Effector memory CD4-positive, alpha-beta T cell (primary cell): ENCODE results near the gene FLNA.
"Not testable (repeated sequence)": the region's sequence is repeated elsewhere in the genome, so short reads cannot be mapped to it uniquely, and the experiment has no call there.

Experiments used
- DNase-seq, 3 donors: peaks; one replicate each; pipeline ENCODE4 v3.0.0-alpha.2; 2020
- H3K27ac ChIP-seq: 2 replicates; pipeline ENCODE4 v1.7.0; 2013; ENCODE audit warnings: mild to moderate bottlenecking, low read length, moderate library complexity; ENCODE audit not compliant: insufficient read depth, poor library complexity, severe bottlenecking
- H3K27me3 ChIP-seq: replicated peaks from 2 replicates; pipeline ENCODE4 v1.7.0; 2013; ENCODE audit warnings: mild to moderate bottlenecking, low read length; ENCODE audit not compliant: insufficient read depth, control insufficient read depth, poor library complexity, severe bottlenecking
- H3K36me3 ChIP-seq: 2 replicates; pipeline ENCODE4 v1.7.0; 2013; ENCODE audit warnings: mild to moderate bottlenecking, low read length, moderate library complexity; ENCODE audit not compliant: control insufficient read depth, insufficient read depth
- H3K4me1 ChIP-seq: 2 replicates; pipeline ENCODE4 v1.7.0; 2013; ENCODE audit warnings: low read length, mild to moderate bottlenecking; ENCODE audit not compliant: control insufficient read depth, insufficient read depth, poor library complexity, severe bottlenecking
- H3K4me3 ChIP-seq: 2 replicates; pipeline ENCODE4 v1.7.0; 2013; ENCODE audit warnings: low read length, low read depth, mild to moderate bottlenecking; ENCODE audit not compliant: insufficient read depth, poor library complexity, severe bottlenecking
- H3K9me3 ChIP-seq: 2 replicates; pipeline ENCODE4 v1.7.0; 2013; ENCODE audit warnings: mild to moderate bottlenecking, low read length, moderate library complexity; ENCODE audit not compliant: control insufficient read depth

FLNA gene

GRCh38 chrX:154408659-154409221 is 34.3 kb upstream of the FLNA start:
- peaks cover 9% of the 10 kb centered on the region for H3K4me1 ChIP-seq
- H3K36me3 ChIP-seq: no peaks in the 10 kb centered on the region
- no peak for DNase-seq
- H3K9me3 ChIP-seq: no peaks in the 10 kb centered on the region
- no peaks in the 10 kb centered on the region for H3K27me3 ChIP-seq
- H3K4me3 ChIP-seq: no peak overlapping the region
- H3K27ac ChIP-seq: no peak overlapping the region

DNA sequence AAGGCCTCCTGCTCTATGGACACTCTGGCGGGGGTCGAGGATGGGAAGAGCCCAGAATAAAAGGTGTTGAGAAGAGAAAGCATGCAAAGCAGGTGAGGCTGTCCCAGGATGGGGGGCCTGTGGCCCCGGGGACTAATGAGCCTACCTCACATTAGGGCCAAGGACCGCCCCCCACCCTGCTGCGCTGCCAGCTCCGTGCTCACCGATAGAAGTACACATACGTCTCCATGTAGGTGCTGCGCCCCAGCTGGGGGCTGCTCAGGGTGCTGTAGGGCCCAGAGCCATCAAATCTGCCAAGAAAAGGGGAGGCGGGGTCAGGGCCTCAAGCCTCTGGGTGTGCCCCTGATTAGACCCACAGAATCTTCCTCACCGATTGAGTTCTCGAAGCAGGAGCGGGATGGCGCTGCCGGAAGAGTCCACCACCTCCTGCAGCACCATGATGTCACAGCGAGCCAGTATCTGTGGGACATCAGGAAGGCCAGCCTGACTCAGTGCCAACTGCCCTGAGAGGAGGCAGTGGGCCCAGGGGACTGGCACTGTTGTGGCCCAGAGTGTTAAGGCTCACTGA is 30.3 kb upstream of the FLNA start:
- DNase-seq: no peak
- no peaks in the 10 kb centered on the region for H3K27me3 ChIP-seq
- peaks cover 2% of the 10 kb centered on the region for H3K4me1 ChIP-seq
- H3K9me3 ChIP-seq: no peaks in the 10 kb centered on the region
- no peak overlapping the region for H3K4me3 ChIP-seq
- H3K36me3 ChIP-seq: peaks cover 8% of the 10 kb centered on the region
- no peak overlapping the region for H3K27ac ChIP-seq

DNA sequence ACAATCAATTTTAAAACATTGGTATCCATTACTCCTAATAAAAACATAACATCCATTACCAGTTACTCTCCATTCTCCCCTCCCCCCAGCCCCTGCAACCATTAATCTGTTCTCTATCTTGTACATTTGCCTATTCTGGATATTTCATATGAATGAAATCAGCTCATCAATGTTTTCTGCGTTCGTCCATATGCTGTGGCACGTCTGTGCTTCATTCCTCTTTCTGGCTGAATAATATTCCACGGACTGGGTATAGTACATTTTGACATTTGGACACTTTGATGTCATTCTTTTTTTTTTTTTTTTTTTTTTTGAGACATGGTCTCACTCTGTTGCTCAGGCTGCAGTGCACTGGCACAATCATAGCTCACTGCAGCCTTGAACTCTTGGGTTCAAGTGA is 29.4 kb upstream of the FLNA start:
- Histone ChIP-seq H3K4me1 (peaks cover 8% of the 10 kb centered on the region), H3K27me3 (no peaks in the 10 kb centered on the region), H3K4me3 (no peak overlapping the region), H3K36me3 (peaks cover 12% of the 10 kb centered on the region), H3K27ac (no peak overlapping the region), H3K9me3 (no peaks in the 10 kb centered on the region)
- no peak for DNase-seq

DNA sequence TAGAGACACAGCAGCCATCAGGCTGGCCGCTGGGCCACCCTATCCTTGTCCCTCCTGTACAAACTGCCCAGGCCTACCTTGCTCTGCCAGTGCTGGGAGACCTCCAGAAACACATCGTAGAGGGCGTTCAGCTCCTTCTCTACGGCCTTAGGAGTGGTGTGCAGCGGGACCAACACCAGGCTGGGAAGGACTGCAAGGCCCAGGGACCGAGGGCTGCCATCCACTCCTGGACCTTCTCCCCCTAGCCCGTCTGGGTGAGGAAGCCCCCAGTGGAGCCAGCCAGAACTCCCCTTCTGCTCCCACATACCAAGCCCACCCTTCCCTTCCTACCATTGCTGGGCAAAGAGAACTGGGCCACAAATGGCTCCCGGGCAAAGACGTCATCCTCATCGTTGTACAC is 28.8 kb upstream of the FLNA start:
- Histone ChIP-seq H3K27me3 (no peaks in the 10 kb centered on the region), H3K4me3 (no peak overlapping the region), H3K36me3 (peaks cover 12% of the 10 kb centered on the region), H3K4me1 (peaks cover 8% of the 10 kb centered on the region), H3K9me3 (no peaks in the 10 kb centered on the region), H3K27ac (no peak overlapping the region)
- DNase-seq: no peak

DNA sequence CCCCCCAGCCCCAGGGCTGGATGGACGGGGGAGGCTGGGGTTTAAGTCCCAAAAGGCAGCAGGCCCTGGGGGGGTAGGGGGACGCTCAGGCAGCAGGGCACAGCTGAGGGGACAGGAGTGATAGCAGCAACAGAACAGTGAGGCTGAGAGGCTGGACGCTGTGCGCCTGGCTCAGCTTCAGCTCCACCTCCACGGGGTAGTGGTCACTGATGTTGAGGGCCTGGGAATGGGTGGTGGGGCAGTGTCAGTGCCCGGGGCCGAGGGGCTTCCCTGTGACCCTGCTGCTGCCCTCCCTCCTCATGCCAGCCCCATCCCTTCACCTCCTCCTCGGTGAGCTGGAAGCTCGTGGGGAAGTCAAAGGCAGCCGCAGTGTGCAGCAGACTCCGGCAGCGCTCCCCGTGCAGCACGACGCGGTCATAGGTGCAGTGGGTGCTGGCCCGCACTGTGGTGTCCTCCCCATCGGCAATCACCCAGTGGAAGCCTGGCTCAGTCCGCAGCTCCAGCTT is 28.2 kb upstream of the FLNA start:
- DNase-seq: no peak
- no peaks in the 10 kb centered on the region for H3K9me3 ChIP-seq
- H3K4me3 ChIP-seq: no peak overlapping the region
- peaks cover 8% of the 10 kb centered on the region for H3K4me1 ChIP-seq
- peaks cover 12% of the 10 kb centered on the region for H3K36me3 ChIP-seq
- no peaks in the 10 kb centered on the region for H3K27me3 ChIP-seq
- no peak overlapping the region for H3K27ac ChIP-seq

- H3K27ac ChIP-seq: no peak overlapping the region
- DNase-seq: no peak
- peaks cover 12% of the 10 kb centered on the region for H3K36me3 ChIP-seq
- no peak overlapping the region for H3K4me3 ChIP-seq
- no peaks in the 10 kb centered on the region for H3K9me3 ChIP-seq
- H3K27me3 ChIP-seq: no peaks in the 10 kb centered on the region
- peaks cover 11% of the 10 kb centered on the region for H3K4me1 ChIP-seq
Observed at GRCh38 chrX:154401918-154402621, 27.6 kb upstream of the FLNA start.

DNA sequence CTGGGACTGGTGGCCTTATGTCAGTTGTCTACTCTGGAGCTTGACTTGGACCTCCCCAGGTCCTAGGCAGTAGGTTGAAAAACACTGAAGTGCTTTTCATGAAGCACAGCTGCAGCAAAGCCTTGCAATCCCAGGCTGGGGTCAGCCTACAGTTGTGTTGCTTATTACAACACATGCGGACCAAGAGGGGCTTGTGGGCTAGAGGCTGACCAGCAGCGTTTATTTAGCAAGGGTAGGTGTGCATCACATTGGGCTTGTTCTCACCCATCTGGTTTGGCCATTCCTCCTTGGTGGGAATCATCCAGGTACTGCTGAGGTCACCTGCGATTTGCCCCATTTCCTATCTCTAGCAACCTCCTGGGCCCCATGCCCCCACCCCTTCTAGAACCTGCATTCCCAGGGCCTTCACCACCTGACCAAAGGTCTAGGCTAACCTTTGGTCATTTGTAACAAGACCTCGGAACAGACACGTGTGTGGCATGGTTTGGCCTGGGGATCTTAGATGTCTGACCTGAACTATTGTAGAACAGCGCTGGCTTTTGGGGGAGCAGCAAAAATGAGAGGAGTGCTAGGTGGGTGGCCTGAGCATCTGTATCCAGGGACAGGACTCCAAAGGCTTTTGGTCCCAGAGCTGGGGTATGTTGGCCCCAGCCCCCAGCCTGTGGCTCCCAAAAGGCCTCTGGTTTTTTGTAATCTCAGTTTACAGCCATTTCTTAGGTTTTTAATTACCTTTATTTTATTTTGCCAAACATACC is 26.8 kb upstream of the FLNA start:
- Histone ChIP-seq H3K27me3 (no peaks in the 10 kb centered on the region), H3K9me3 (no peaks in the 10 kb centered on the region), H3K4me3 (no peak overlapping the region), H3K36me3 (peaks cover 12% of the 10 kb centered on the region), H3K4me1 (peaks cover 11% of the 10 kb centered on the region), H3K27ac (no peak overlapping the region)
- no peak for DNase-seq

GRCh38 chrX:154400369-154400817 is 26.0 kb upstream of the FLNA start:
- DNase-seq, H3K27me3 ChIP-seq, H3K9me3 ChIP-seq, H3K4me3 ChIP-seq: not testable (repeated sequence)
- H3K4me1 ChIP-seq: peaks cover 11% of the 10 kb centered on the region
- H3K36me3 ChIP-seq: peaks cover 12% of the 10 kb centered on the region
- peak overlapping the region; percentile 96 for H3K27ac ChIP-seq

GRCh38 chrX:154399527-154400368 is 25.3 kb upstream of the FLNA start:
- H3K27ac ChIP-seq: peak overlapping the region; percentile 96
- H3K4me1 ChIP-seq: peaks cover 11% of the 10 kb centered on the region
- H3K27me3 ChIP-seq: no peaks in the 10 kb centered on the region
- peak in 1 of 3 donors; percentile 31 for DNase-seq
- H3K9me3 ChIP-seq: no peaks in the 10 kb centered on the region
- H3K4me3 ChIP-seq: peak overlapping the region; percentile 64
- peaks cover 12% of the 10 kb centered on the region for H3K36me3 ChIP-seq
